HG03066 (cell line): ENCODE data around the gene RGP1.

Experiments used
- ATAC-seq: cut with Tn5 transposase; IDR thresholded peaks from one replicate; pipeline ENCODE4 v1.9.1; 2021; ENCODE audit warnings: low read depth; ENCODE audit not compliant: unreplicated experiment

The RGP1 gene

DNA sequence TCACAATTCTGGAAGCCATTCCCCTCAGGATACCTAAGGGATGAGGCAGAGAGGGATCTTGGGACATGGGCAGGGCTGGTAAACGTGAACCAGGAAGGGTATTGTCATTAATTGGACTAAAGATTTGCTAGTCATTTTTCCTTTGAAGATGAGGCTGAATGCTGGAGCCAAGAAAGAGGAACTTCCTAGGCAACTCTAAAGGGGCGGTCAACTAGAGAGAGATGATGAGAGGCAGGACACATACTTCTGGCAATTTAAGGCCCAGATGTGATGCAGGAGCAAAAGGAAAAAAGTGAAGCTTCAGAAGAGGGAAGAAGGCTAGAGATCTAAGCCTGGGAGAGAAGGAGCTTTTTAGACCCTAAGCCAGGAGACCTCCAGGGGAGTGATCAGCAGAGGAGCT, 5.6 kb upstream of the RGP1 start:
- ATAC-seq, result no peak

DNA sequence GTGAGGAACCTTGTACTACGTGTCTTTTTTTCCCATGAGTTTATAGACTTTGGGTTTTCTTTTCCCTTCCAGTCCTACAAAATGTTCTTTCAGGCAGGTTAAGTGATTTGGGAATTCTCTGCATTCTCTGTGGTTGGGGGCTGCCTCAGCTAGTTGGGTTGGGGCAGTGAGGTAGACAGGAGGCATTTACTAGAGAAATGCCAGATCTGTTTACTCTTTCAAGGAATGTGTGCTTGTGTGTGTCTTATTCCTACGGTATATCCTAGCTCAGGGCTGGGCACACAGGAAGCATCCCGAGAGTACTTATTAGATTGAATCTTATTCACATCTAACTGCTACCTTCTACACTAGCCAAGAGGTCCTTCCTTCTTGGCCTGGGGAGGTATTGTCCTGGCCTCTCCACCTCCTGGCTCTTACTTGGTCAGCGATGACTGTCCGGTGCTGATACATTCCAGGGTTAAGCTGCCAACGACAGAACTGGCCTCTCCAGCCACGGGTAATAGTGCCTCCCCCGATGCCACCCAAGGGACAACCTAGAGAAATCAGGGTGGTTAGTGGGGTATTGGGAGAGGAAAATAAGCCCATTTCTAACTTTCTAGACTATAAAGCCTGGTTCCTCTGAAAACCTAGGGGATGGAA, 5.1 kb upstream of the RGP1 start:
- no peak for ATAC-seq

DNA sequence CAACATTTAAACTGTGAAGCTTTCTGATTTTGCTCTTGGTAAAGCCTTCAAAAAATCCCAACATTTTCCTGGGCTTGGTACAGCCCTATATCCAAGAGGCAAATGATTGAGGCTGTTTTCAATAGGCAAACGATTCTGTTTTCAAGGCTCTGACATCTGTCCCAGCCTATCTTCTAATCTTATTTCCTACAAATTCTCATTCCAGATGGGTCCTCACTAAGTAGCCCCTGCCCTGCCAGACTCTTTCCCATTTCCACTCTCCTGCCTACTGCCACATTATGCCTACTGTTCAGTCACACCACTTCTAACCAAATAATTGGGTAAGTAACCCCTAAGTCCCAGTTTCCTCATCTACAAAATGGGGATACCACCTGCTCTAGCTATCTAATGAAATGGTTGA, 3.5 kb upstream of the RGP1 start:
- no peak for ATAC-seq

DNA sequence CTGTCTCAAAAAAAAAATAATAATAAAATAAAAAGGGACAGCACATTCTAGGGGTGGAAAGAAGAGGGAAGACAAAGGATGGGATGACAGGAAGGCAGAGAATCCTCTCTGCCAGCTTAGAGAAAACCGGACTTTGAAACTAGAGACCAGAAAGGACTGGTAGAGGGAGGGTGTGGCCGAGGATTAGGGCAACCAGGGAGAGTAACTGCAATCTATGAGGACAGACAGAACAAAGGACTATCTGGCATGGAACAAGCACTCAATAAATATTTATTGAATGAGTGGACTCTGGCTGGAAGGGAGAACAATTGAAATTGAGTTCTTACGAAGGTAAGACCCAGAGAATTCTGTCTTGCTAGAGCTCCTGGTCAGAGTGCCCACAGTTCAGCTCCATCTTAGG, 2.5 kb upstream of the RGP1 start:
- ATAC-seq, result no peak

DNA sequence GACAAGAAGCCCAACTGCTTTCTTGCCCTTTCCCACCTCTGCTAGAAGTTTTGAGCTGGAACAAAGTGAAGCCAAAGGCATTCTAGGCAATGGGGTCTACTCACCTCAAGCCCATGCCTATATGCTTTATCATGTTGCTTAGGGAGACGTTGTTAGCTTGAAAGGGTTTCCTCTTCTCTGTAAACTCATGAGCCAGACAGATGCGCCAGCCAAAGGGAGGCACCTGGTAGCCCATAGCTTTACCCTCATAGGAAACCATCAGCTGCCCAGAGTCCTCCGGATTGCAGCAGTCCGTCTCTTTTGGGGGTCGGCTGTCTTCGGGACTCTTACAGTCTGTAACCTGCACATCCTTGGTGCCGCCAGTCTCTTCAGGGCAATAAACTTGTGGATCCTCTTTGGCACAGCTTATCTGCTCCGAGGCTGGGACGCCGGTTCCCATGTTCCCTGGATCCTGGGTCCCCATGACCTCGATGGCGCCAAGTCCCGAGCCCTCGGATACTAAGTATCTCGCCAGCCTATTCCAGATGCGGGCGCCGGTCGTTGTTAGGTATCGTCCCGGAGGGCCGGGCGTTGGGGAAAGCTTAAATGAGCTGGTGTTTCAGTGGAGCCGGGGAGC, 737 bp upstream of the RGP1 start:
- no peak for ATAC-seq

DNA sequence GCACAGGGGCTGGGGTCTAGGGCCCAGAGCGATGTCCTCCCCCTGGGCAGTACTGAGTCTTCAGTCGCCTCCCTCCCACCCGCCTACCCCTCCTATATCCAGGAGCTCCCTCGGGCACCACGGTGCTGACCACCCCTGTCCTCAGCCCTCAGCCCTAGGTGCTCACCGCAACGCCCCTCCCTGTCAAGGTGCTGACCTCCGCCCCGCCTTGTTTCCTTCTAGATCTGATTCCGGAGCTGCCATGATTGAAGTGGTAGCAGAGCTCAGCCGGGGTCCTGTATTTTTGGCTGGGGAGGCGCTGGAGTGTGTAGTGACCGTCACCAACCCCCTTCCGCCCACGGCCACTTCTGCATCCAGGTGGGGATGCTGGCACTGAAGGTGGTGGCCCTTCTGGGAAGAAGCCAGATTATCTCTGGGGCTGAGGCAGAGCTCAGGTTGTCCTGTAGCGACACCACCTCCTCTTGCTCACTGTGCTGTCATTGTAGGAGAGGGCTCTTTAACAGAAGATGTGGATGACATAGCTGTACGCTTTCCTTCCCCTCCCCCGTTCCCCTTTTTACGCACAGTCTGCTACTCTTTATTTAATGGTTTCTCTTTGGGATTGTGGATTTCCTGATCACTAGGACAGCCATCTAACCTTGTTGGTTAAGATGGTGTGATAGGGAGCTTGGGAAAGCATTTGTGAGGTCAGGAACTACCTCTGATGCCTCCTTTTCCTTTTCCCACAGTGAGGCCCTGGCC, 598 bp downstream of the RGP1 start:
- peak; percentile 49 for ATAC-seq

DNA sequence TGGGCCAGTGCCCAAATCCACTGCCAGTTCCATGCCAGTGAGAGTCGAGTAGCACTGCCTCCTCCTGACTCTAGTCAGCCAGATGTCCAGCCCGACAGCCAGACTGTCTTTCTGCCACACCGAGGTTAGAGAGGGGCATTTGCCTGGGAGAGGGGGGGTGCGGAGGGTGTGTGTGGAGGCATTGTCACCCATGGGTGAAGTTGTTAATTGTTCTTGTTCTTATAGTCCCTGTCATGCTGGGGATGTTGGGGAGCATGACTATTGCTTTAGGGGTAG, 1.1 kb downstream of the RGP1 start:
- no peak for ATAC-seq

DNA sequence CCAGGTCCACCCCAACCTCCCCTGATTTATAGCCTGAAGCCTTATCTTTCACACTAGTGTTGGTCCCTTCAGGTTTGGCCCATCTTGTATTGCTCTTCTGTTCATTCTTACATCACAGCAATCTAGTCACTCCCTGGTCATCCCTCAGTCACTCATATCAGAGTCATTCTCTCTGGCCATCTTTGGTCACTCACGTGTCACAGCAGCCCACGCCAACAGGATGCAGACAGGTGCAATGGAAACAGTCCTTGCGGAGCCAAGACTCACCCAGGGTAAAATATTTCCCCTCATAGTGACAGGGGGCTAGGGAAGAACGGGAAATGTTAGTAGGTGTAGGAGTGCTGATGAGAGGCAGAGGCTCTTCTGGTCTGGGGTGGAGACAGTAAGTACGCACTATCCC, 4.4 kb downstream of the RGP1 start:
- ATAC-seq, result no peak

DNA sequence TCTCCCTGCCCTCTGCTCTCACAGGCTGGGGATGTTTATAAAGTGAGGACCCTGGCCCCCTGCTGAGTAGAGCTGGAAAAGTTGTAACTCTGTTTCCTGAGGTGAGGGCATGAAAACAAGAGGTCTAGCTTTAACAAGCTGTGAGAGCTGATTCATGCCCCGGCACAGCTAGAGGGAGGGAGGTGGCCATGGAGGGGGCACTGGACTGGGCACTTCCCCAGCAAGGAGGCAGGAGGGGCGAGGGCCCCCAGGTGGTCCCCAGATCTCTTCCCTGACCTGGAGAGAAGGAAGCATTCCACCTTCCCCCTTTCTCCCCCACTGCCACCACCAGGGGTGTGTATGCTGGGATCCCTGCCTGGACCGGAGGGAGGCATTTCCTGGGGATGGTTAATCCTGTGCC, 5.2 kb downstream of the RGP1 start, which contains the start of gene MSMP:
TSS of gene MSMP (minus strand) at position 13 of the 400 bp plus-strand sequence. CDS start 147 bp downstream, outside the sequence.
- no peak for ATAC-seq

DNA sequence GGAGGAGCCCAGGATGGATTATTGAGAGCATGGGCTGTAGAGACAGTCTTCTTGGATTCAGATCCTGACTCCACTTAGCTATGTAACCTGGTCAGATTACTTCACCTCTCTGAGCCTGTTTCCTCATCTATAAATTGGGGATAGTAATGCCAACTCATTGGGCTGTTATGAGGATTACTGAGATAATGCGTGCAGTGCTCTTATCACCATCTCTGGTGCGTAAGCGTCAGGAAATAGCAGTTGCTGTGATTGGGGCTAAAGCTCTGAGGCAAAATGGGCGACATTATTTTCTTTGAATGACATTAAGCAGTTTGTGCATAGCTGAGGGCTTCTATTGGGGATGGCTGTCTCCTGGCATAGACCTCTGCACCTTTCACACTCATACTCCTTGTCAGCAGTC, 6.0 kb downstream of the RGP1 start:
- ATAC-seq, result no peak

DNA sequence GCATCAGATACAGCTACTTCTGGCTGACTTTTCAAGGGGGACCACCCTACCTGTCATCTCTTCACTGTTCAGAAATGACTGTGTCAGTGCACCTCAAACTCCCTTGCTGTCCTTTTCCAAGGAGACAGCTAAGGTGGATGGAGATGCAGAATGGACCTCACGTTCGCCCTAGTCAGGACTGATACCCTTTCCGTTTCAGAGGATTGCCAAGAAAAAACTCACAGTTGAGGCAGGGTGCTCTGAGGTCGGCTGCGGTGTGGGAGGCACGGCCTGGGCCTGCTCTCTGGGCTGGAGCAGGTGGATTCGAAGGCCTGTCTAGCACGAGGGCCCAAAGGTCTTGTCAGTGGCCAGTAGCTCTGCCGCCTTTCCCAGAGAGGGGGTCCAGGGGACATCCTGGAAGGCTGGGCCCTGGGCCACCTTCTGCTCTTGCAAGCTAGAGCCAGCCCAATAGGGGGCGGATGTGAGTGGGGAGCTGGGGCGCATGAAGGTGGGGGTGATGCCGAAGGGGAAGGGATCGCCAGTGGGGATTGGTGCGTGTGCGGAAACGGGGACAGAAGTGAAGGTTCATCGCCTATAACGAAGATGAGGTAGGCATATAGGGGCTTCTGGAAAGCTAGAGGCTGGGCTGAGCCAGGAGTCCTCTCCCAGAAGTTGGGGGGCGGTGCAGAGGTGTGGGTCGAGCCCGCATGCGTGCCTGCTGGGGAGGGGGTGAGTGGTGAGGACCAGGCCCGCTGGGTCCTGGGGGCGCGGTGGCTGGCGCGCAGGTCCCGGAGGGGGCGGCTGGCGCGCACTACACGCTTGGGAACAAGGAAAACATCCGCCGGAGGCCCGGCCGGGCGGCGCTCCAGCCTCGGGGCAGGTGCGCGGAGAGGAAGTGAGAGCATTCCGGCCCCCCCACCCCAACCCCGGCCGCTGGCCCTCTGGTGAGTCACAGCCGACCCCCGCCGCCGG, 7.5 kb downstream of the RGP1 start:
- peak; percentile 57 for ATAC-seq

DNA sequence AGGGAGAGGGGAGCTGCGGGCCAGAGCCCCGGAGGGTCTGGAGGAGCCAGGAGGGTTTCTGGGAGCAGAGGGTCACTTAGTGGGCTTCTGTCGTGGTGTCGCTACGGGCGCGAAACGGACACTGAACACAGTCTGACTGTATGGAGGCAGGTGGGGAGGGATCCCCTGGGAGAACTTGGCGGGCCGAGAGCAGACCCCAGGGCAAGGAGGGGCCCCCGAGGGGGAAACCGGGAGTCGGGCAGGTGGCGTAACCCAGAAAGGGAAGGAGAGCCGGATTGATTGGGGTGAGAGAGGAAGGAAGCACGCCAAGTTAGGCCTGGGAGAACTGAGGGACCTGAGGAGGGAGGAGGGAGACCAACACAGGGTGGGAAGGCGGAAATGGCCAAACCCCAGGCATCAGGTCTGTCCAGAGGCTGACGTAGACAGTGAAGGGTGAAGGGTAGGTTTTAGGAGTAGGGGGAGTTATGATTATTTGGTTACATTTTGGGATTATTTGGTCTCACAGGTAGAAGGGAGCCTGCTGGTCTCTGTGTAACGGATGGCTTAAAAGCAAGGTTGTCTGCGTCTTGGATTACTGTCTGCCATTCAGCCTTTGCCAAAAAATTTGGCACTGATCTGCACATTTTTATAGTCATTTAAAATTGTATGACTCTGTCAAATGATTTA, 8.3 kb downstream of the RGP1 start:
- ATAC-seq, result peak; percentile 65

DNA sequence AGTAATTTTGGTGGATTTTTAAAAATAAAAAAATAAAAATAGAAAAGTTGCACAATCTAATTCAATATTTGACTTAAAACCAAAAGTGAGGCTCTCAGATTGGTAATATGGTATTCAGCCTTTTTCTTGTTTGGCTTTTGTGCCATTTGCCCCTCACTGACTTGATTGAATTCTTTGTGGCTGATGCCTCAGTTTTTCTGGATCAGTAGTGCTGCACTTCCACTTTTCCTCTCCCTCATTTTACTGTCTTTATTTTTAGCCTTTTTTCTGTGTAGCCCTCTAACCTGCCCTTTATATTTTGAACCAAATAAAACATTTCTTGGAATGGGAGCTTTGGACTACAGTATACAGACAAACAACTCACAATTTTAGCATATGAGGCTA, 8.8 kb downstream of the RGP1 start:
- ATAC-seq, result no peak

DNA sequence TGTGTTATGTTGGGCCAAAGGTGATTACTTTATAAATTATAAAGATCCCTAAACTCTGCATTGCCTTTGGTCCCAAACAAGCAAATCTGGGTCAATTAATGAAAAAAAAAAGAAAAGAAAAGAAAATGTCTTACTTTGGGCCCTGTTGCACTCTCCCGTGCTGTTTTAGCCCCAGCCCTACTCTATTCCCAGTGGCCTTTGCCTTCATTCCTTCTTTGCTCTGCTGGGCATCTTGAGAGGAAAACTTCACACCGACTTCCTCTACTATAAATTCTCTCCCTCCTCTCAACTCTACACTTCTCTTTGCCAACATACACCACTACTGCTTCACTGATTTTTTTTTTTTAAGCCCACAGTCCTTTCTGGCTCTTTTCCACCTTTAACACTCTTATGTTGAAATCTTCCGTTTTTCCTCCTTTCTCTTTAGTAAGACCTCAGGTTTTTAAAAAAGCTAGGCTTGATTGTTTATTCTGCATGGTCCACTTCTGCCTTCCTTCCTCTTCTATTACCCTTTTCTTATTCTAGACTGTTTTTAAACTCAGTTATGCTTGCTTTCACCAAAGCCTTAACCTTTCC, 9.5 kb downstream of the RGP1 start:
- no peak for ATAC-seq

DNA sequence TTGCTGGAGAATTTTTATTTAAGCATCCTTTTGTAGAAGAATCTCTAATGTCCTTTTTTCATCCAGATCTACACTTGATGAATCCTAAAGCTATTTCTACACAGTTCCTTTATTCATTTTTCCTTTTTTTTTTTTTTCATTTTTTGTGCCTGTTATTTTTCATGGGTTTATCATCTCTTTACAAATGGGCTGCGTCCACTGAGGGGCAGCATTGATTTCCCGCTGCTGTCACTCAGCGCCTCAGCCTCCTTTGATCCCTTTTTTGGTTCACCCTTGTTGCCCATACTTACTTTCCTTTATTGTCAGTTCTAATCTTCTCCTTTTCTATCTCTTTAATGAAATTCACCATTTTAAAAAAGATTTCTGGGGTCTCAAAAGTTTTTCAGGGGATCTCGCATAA, 10.7 kb downstream of the RGP1 start:
- no peak for ATAC-seq

DNA sequence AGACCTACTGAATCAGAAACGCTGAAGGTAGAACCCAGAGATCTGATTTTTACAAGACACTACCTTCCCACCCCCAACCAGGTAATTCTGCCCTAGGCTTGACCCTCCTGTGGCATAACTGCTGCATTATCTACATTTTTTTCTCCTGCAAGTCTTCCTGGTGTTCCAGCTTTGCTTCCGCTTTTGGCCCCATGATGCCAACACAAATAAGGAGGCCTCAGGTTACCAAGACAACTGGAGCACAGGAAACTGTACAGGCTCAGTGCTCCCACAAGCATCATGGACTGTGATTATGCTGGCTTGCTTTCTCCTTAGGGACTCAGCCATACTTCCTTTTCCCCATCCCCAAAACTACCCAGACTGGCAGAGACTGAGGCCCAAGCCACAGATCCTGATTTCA, 11.6 kb downstream of the RGP1 start:
- no peak for ATAC-seq

DNA sequence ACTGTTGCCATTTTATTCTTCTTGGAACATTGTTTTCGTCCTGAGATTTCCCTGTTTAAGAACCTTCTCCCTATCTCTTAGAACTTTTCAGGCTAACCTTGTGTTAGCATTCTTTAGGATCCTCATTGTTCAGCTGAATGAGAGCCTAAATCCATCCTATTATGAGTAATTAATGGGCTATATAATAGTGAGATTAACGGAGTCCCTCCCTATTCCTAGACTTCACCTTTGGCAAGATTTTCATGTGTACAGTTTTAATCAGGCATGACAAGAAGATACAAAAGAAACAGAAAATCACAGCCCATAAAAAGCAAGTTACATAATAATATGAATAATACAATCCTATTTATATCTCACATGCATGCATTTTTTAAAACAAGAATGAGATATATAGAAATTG, 14.1 kb downstream of the RGP1 start:
- ATAC-seq, result no peak

DNA sequence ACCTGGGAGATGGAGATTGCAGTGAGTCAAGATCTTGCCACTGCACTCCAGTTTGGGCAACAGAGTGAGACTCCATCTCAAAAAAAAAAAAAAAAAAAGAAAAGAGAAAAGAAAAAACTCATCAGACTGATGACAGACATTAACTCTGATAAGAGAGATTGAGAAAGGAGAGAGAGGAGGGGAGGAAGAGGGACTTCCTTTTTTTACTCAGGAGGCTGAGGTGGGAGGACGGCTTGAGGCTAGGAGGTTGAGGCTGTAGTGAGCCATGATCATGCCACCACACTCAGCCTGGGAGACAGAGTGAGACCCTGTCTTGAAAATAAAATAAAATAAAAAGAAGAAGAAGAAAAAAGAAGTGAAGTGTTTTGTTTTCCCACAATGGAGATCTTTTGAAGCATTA, 14.7 kb downstream of the RGP1 start:
- no peak for ATAC-seq

DNA sequence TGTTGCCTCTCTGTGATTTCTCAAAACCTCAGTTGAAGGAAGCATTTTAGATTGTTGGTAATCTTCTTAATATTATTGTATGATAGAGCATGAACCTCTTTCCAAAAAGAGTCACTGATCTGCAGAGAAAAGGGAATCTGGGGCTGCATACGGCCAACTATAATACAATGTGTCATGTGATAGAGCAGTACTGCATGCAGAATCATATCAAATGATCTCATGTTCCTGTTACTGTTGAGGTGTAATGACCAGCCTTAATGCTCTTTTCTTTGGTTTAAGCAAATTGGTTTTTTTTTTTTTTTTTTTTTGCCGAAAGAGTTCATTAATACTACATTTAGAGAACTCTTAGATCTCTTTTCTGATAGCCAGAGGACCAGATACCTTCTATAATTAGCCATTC, 17.9 kb downstream of the RGP1 start:
- no peak for ATAC-seq

DNA sequence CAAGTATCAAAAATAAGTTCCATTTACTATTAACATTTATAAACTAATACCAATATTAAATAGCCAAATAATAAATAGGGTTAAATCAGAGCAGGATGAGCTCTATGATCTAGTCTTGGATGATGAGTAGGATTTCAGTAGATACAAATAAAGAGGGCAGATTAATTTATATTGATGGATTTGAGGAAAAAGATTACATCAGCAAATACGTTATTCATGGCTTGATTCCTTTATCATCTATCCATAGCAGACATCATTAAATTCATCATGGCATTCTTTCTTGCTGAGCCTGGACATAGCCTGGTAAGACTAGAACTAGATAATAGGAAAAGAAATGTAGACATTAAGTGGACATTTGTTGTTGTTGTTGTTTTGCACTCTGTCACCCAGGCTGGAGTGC, 18.4 kb downstream of the RGP1 start:
- ATAC-seq, result no peak
